MM.1S (cell line): ENCODE results near the gene RDH12.

ENCODE experiments used
- DNase-seq: peaks from one replicate; pipeline ENCODE4 v3.0.0-alpha.2; 2015
- H2AFZ ChIP-seq: fragments of 300-600 bp; sonication (generic); 2 replicates; pipeline ENCODE4 v1.6.0; 2016; ENCODE audit warnings: antibody characterized with exemption, low read length
- H3F3A ChIP-seq: fragments of 300-600 bp; sonication (generic); 2 replicates; pipeline ENCODE4 v1.6.1; 2016; ENCODE audit warnings: mild to moderate bottlenecking, antibody characterized with exemption, low read length, moderate library complexity, mixed read lengths; ENCODE audit not compliant: insufficient read depth
- H3K27ac ChIP-seq: fragments of 300-600 bp; sonication (generic); 2 replicates; pipeline ENCODE4 v1.5.1; 2016; ENCODE audit warnings: mild to moderate bottlenecking, low read length
- H3K27me3 ChIP-seq: fragments of 300-600 bp; sonication (generic); replicated peaks from 2 replicates; pipeline ENCODE4 v1.6.0; 2016; ENCODE audit warnings: low read length; ENCODE audit not compliant: insufficient read depth
- H3K36me3 ChIP-seq: fragments of 300-600 bp; sonication (generic); replicated peaks from 2 replicates; pipeline ENCODE4 v1.6.1; 2016; ENCODE audit warnings: mild to moderate bottlenecking, low read length, mixed read lengths; ENCODE audit not compliant: insufficient read depth
- H3K4me1 ChIP-seq: fragments of 300-600 bp; sonication (generic); 2 replicates; pipeline ENCODE4 v1.6.1; 2016; ENCODE audit warnings: low read length, mixed read lengths
- H3K4me2 ChIP-seq: fragments of 300-600 bp; sonication (generic); 2 replicates; pipeline ENCODE4 v1.6.0; 2016; ENCODE audit warnings: low read depth, low read length
- H3K4me3 ChIP-seq: fragments of 300-600 bp; sonication (generic); 2 replicates; pipeline ENCODE4 v1.5.1; 2016; ENCODE audit warnings: low read length, mixed read lengths
- H3K79me2 ChIP-seq: fragments of 300-600 bp; sonication (generic); 2 replicates; pipeline ENCODE4 v1.6.1; 2016; ENCODE audit warnings: mixed run types, low read length, mixed read lengths
- H3K9ac ChIP-seq: fragments of 300-600 bp; sonication (generic); 2 replicates; pipeline ENCODE4 v1.6.1; 2016; ENCODE audit warnings: low read length, mixed read lengths
- H3K9me2 ChIP-seq: fragments of 300-600 bp; sonication (generic); replicated peaks from 2 replicates; pipeline ENCODE4 v1.6.1; 2016; ENCODE audit warnings: mild to moderate bottlenecking, low read length, mixed read lengths; ENCODE audit not compliant: insufficient read depth
- H3K9me3 ChIP-seq: fragments of 300-600 bp; sonication (generic); replicated peaks from 2 replicates; pipeline ENCODE4 v1.6.1; 2016; ENCODE audit warnings: mild to moderate bottlenecking, low read length, mixed read lengths; ENCODE audit not compliant: insufficient read depth
- H4K20me1 ChIP-seq: fragments of 300-600 bp; sonication (generic); 2 replicates; pipeline ENCODE4 v1.6.1; 2016; ENCODE audit warnings: mild to moderate bottlenecking, low read length, moderate library complexity, mixed read lengths; ENCODE audit not compliant: insufficient read depth
- EZH2 ChIP-seq: fragments of 300-600 bp; sonication (generic); optimal IDR thresholded peaks from 2 replicates; pipeline ENCODE3; 2017; ENCODE audit warnings: low read depth, mild to moderate bottlenecking, antibody characterized with exemption, low read length, mixed read lengths
- EZH2phosphoT487 ChIP-seq: fragments of 300-600 bp; sonication (generic); IDR thresholded peaks from 2 replicates; pipeline ENCODE4 v1.6.1; 2018; ENCODE audit warnings: antibody characterized with exemption, low read length
- TF ChIP-seq, protein P1 (sequence below): fragments of 300-600 bp; sonication (generic); IDR thresholded peaks from 2 replicates; pipeline ENCODE4 v1.5.1; 2016; ENCODE audit warnings: antibody characterized with exemption, low read length, mixed read lengths

The RDH12 gene

DNA sequence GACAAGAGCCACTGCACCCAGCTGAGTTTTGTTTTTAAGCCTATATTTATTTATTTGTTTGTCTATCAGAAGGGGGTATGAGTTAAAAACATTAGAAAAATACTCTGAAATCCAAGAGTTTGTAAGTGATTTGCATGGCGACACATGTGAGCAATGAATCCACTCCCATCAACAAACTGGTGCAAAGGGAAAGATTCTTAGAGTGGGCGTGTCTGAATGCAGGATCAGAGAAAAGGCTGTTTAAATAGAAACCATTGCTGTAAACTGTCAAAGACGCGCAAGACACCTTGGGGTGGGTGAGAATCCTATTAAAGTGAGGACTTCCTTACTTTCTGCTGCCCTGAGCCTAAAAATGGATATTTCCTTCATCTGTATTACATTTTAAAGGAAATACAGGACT, 62.8 kb downstream of the RDH12 start:
- Histone ChIP-seq H3K27ac (no peak overlapping the region), H3K9ac (no peak overlapping the region), H3K36me3 (no peaks in the 10 kb centered on the region)

DNA sequence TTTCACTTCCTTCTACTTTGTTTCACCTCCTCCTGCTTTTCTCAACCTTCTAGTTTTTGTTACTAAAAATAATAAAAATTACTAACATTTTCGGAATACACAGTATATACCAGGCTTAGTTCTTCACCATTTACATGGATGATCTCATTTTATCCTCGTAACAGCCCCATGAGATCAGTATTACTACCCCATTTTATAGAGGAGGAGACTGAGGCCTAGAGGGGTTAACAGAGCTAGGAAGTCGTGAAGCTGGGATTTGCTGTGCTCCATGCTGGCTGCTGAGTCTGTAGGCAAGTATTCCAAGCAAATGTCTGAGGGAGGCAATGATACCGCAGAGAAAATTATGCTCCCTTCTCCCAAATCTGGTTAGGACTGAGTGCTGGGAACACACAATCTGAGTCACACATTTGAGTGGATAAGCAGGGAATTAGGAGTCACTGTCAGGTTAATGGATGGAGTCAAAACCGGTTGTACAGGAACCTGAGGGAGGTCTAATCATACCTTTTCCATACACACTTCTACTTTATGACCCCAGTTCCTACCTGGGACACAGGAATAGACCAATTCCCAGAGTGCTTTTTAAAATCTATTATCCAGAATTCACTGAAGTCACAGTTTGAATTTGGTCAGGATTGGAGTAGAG, 63.6 kb downstream of the RDH12 start:
- Histone ChIP-seq H3K79me2 (no peaks in the 10 kb centered on the region), H2AFZ (no peak overlapping the region), H3K4me1 (no peaks in the 10 kb centered on the region), H3K9ac (no peak overlapping the region), H3F3A (no peaks in the 10 kb centered on the region), H3K27ac (no peak overlapping the region), H3K9me2 (no peaks in the 10 kb centered on the region), H3K36me3 (no peaks in the 10 kb centered on the region), H4K20me1 (no peaks in the 10 kb centered on the region), H3K4me2 (no peak overlapping the region), H3K9me3 (no peaks in the 10 kb centered on the region), H3K27me3 (no peaks in the 10 kb centered on the region), H3K4me3 (no peak overlapping the region)
- TF ChIP-seq EZH2phosphoT487 = no peak
- TF ChIP-seq, protein P1, sequence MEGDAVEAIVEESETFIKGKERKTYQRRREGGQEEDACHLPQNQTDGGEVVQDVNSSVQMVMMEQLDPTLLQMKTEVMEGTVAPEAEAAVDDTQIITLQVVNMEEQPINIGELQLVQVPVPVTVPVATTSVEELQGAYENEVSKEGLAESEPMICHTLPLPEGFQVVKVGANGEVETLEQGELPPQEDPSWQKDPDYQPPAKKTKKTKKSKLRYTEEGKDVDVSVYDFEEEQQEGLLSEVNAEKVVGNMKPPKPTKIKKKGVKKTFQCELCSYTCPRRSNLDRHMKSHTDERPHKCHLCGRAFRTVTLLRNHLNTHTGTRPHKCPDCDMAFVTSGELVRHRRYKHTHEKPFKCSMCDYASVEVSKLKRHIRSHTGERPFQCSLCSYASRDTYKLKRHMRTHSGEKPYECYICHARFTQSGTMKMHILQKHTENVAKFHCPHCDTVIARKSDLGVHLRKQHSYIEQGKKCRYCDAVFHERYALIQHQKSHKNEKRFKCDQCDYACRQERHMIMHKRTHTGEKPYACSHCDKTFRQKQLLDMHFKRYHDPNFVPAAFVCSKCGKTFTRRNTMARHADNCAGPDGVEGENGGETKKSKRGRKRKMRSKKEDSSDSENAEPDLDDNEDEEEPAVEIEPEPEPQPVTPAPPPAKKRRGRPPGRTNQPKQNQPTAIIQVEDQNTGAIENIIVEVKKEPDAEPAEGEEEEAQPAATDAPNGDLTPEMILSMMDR = no peak
- TF ChIP-seq EZH2 = no peak
- no peak for DNase-seq

More for the DNA sequence above, 62.8 kb downstream of the RDH12 start:
- H3K4me1 ChIP-seq = no peaks in the 10 kb centered on the region
- H3K9me2 ChIP-seq = no peaks in the 10 kb centered on the region
- no peak overlapping the region for H3K4me3 ChIP-seq
- H3F3A ChIP-seq = no peaks in the 10 kb centered on the region
- no peaks in the 10 kb centered on the region for H3K27me3 ChIP-seq
- no peak overlapping the region for H2AFZ ChIP-seq
- no peaks in the 10 kb centered on the region for H3K79me2 ChIP-seq
- TF ChIP-seq, protein P1 = no peak
- TF ChIP-seq EZH2phosphoT487 (no peak), EZH2 (no peak)
- DNase-seq = no peak
- H3K4me2 ChIP-seq = no peak overlapping the region
- H3K9me3 ChIP-seq = no peaks in the 10 kb centered on the region
- no peaks in the 10 kb centered on the region for H4K20me1 ChIP-seq

DNA sequence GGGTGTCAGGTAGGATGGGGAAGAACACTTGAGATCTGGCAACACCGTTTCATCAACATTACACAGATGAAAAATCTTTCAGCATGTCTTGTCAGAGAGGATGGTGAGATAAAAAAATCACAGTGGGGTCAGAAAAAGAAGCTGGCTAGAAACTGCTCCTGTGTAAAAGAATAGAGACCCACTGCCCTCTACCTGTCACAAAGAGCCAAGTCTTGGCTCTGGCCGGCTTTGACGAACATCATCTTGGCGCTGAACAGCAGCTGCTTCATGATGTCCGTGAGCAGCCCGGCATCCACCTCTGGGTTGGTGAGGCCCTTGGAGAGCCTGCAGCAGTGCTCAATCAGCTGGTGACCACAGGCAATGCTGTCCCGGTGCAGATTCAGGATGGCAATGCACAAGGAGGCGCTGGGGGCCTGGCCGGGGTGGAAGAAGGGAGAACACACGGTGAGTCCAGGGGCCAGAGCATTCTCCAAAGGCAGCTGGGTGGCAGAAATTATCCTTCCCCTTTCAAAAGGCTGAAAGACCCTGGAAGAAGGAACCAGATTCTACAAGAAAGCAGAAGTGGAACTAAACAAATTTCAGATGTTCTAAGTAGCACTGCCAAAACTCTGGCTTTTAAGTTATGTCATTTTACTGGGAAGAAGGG, 64.5 kb downstream of the RDH12 start:
- H3K27me3 ChIP-seq = no peaks in the 10 kb centered on the region
- H3K4me2 ChIP-seq = no peak overlapping the region
- H2AFZ ChIP-seq = no peak overlapping the region
- H3K36me3 ChIP-seq = no peaks in the 10 kb centered on the region
- no peaks in the 10 kb centered on the region for H3F3A ChIP-seq
- TF ChIP-seq EZH2 = no peak
- no peak for TF ChIP-seq EZH2phosphoT487
- TF ChIP-seq, protein P1 = no peak
- H3K27ac ChIP-seq = no peak overlapping the region
- H3K9ac ChIP-seq = no peak overlapping the region
- no peaks in the 10 kb centered on the region for H4K20me1 ChIP-seq
- no peaks in the 10 kb centered on the region for H3K9me2 ChIP-seq
- no peak overlapping the region for H3K4me3 ChIP-seq
- DNase-seq = no peak
- H3K79me2 ChIP-seq = no peaks in the 10 kb centered on the region
- H3K9me3 ChIP-seq = no peaks in the 10 kb centered on the region
- no peaks in the 10 kb centered on the region for H3K4me1 ChIP-seq
